ENCODE measurements around the gene DNAJB9. TPM values are rescaled to one million over a fixed set of nuclear protein-coding genes. Genes with fewer than 3 reads are reported as not detected.

The DNAJB9 gene
- total and polyA plus RNA-seq, 2 experiments from 2014 or later: 7.3 to 16.0 TPM

DNA sequence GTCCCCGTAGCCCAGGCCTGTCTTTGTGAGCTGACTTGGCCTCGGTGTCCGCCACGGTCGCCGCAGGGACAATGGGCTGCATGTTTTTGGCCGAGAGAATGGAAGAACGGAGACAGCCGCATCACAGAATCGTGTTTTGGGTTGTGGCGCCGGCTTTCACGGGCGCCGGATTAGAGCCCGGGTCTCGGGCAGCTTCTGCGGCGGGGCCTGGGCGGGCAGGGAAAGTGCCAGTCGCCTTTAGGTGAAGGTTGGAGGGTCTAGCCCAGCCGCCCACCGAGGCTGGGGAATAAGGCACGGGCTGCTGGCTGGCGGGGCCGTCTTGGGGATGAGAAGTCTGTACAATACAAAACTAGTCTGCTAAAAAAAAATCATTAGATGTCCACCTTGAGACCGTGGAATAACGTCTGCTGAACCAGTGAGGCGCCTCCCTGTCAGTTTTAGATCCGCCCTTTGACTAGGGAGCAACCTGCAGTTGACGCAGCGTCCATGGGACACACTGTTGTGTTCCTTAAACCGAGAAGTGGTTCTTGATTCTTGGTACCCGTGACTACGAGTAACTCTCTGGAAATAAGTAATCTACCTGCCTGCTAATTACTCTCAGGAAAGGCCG, 577 bp downstream of the DNAJB9 start:
- Histone ChIP-seq H3K36me3 (ENCODE audit: insufficient read depth) (peaks cover 13% of the 10 kb centered on the region), H3F3A (replicated peaks; ENCODE audit: low read depth) (no peaks in the 10 kb centered on the region), H2AFZ (0 out of 2 replicates have a peak overlapping the region, but pooled peaks have one; percentile 25), H3K4me1 (ENCODE audit: insufficient read depth) (peaks cover 20% of the 10 kb centered on the region), H3K4me3 (peak overlapping the region; percentile 66), H3K27me3 (ENCODE audit: insufficient read depth) (no peaks in the 10 kb centered on the region), H3K79me2 (replicated peaks; ENCODE audit: insufficient read depth) (peaks cover 74% of the 10 kb centered on the region), H4K20me1 (replicated peaks; ENCODE audit: insufficient read depth) (0 out of 2 replicates have a peak, but pooled peaks cover 10% of the 10 kb centered on the region), H3K4me2 (peak overlapping the region; percentile 80), H3K27ac (ENCODE audit: low read depth) (peak overlapping the region; percentile 90), H3K9me2 (ENCODE audit: insufficient read depth) (no peaks in the 10 kb centered on the region)
- H3K9me3 Mint-ChIP-seq: no peaks in the 10 kb centered on the region; the same call in 2 of the 3 replicates
- DNase-seq (ENCODE audit: low spot score) (peak; percentile 43), ATAC-seq (peak; percentile 26)
- peak overlapping the region; percentile 94 for H3K4me3 Mint-ChIP-seq
- H3K27me3 Mint-ChIP-seq (ENCODE audit: insufficient read depth, low read depth, poor library complexity): peaks cover 4% of the 10 kb centered on the region
- H3K4me1 Mint-ChIP-seq: peaks cover 19% of the 10 kb centered on the region; the same call in 2 of the 3 replicates
- peaks cover 27% of the 10 kb centered on the region; the same call in 2 of the 3 replicates for H3K36me3 Mint-ChIP-seq (ENCODE audit: low read depth)
- H3K27ac Mint-ChIP-seq: peak overlapping the region; percentile 98
- TF ChIP-seq ZNF462 (CRISPR knock-in tag; IDR thresholded peaks at IDR 0.05) (no peak), CREB1 (CRISPR knock-in tag; IDR thresholded peaks at IDR 0.05; ENCODE audit: low read depth) (no peak), EZH2 (IDR thresholded peaks at IDR 0.05; ENCODE audit: low read depth, unreplicated experiment) (no peak), EZH2phosphoT487 (IDR thresholded peaks at IDR 0.05; ENCODE audit: unreplicated experiment) (no peak), STAT1 (IDR thresholded peaks at IDR 0.05; ENCODE audit: unreplicated experiment) (no peak), ZNF331 (CRISPR knock-in tag; IDR thresholded peaks at IDR 0.05; ENCODE audit: low read depth) (no peak)
